Measurements from ENCODE around the gene SGK1.

The SGK1 gene

DNA sequence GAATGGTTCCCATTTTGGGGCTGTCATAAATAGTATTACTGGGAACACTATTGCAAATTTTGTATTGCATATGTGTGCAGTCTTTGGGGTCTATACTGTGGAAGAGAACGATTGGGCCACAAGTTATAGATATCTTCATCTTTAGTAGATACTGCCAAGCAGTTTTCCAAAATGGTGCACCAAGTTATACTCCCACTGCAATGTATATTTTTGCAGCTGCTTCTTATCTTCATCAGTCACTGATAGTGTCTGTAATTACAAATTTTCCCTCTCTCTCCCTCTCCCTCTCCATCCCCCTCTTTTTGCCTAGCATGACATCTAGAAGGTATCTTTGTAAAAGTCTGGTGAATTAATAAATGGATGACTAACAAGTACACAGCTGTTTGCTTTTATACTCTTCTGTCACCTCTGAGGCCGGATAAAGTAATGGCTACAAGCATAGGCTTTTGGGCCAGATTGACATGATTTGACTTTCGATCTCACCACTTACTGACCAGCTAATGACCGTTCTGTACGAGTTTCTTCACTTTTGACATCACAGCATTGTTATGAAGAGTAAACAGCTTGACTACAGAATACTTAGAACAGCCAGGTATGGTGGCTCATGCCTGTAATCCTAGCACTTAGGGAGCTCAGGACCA, 152.2 kb downstream of the SGK1 start:
- DNase-seq = no peak

- no peak for DNase-seq
Measured at GRCh38 chr6:134164300-134164699, 153.6 kb downstream of the SGK1 start.

GRCh38 chr6:134162932-134163331, 155.0 kb downstream of the SGK1 start:
- no peak for DNase-seq

DNA sequence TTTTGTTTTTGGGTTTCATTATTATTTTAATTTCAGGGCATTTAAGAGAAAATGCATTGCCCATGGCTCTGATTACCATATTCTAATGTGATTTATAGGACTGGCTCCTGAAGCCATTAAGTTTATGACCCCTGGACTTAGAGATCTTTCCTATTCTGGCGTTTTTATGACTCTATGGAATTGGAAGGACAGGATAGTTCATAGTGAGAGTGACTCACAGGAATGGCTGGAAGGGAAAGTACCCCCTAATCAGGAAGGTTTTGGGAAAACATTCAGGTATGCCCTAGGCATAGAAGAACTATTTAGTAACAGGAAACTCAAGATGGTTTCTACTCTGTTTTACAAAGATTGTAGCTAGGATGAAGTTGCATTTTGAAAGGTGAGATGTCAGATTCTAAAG, 156.9 kb downstream of the SGK1 start:
- no peak for DNase-seq

DNA sequence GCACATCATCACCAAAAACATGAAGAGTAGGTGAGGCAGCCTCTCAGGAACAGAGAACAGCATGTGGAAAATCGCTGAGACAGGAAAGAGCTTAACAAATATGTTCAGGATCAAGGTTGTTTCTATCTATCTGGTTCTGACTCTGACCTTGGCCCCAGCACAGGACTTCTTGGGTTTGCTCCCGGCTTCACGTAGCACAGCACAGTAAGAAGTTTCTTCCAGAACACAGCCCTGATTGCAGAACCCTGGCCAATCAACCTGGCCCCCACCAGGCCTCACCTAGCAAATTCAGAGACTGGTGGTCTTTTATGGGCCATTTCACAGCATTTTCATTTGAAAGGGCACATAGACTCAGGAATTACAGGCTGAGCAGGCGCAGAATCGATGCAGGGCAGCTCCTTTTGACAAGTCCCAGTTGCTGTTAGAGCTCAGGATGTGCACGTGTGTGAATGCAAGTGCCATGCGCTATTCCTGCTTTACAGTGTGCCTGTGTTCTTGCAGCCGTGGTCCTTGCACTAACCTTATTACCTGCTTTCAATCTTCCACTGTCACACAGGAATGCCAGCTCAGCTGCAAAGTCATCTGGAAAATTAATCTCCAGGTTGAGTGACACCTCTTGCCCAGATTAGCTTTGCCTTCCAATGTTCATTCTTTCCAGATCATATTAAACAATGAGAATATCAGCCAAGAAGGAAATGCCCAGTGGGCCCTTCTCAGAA, 165.0 kb downstream of the SGK1 start:
- DNase-seq = no peak

DNA sequence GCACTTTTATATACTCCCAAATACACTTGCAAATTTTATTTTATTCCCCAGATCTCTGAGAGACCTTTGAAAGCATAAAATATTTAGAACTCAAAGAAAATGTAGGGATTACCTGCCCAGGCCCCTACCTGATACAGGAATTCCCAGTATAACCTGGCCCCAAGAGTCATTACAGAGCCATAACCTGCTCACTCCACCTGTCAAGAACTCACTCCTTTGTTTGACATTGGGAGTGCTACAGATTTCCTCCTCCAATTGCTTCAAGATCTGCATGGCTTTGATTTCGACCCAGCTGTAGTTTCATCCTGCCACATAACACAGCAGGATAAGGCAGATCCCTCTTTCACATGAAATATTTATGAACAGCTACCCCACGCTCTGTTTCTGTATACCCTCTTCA, 169.3 kb downstream of the SGK1 start:
- no peak for DNase-seq

GRCh38 chr6:134147034-134147533, 170.8 kb downstream of the SGK1 start:
- DNase-seq = no peak

- no peak for DNase-seq
Measured at GRCh38 chr6:134146268-134147033, 171.5 kb downstream of the SGK1 start.

GRCh38 chr6:134145786-134146185, 172.1 kb downstream of the SGK1 start:
- no peak for DNase-seq

DNA sequence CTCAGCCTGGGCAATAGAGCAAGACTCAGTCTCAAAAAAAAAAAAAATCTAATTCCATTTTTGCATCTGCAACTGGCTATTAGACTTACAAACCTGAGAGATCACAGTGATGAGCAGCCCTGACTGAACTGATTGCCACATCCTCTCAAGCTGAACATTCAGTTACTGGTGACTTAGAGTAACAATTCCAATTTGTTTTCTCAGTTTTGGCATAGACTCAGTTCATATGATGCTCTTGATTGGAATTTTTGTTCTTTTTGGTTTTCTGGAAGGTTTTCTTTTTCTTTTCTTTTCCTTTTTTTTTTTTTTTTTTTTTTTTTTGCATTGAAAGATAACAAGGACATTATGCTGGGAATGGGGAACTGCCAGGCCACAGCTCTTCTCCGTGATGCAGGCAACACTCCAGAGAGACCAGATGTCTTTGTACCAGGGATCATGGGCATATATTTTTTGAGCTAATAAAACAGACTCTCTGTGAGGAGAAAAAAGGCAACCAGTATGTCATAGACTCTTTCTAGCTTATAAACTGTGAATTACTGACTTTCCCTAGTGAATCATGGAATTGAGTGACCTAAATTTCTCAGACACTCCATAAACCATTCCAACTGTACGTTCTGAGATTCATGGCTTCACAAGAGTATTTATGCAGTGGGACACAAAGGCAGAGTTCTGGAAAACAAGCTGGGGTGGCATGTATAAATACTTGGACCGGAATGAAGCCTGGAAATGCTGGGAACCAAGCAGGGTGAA, 179.5 kb downstream of the SGK1 start:
- no peak for DNase-seq

DNA sequence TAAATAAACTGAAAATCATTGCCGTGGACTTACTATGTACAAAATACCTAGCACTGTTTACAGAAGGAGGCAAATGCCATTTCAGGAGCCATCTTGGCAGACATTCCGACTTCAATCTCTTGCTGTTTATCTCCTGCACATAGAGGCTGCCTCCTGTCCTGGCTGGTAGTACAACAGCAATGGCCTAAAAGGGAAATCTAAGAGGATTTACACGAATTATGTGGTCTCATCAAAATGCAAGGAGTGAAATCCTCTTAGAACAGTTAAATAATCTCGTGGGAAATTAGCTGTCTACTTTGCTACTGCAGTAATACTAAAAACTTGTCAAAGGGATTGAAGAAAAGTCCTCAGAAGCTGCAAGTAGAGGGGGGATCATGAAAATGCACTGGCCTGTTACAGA, 183.3 kb downstream of the SGK1 start:
- no peak for DNase-seq

GRCh38 chr6:134132494-134133141, 185.3 kb downstream of the SGK1 start:
- DNase-seq = no peak

- DNase-seq = no peak
Measured at GRCh38 chr6:134131530-134132139, 186.3 kb downstream of the SGK1 start.

DNA sequence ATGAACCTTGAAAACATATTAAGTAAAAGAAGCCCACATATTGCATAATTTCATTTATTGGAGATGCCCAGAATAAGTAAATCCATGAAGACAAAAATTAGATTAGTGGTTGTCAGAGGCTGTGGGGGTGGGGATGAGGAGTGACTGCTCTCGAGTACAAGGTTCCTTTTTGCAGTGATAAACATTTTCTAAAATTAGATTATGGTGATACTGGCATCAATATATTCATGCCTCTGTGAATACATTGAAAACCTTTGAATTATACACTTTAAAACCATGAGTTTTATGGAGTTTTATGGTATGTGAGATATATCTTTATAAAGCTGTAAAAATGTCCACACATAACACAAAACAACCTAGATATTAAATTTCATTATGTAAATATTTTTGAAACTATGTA, 189.8 kb downstream of the SGK1 start:
- no peak for DNase-seq

DNA sequence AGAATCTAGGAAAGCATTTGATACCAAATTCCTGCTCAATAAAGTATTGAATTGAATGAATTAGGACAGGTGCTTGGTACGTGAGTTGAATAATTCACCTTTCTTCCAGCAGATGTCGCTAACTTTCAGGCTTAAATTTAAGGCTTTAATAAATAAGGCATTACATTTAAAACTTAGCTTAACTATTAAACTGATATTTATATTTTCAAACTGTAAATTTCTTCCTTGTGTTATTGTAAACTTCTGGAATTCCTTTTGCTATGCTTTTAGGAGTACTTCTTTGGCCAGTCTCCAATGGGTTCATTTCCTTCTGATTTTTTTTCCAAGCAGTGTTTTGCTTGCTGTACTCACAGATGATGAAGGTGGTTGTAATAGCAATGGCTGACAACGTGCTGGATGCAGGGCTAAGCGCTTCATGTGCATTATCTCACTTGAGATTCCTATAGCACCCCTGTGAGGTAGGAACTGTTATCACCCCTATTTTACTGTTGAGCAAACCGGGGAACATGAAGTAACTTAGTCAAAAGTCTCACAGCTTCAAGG, 194.2 kb downstream of the SGK1 start:
- DNase-seq = no peak

GRCh38 chr6:134122775-134123174, 195.1 kb downstream of the SGK1 start:
- DNase-seq = no peak

GRCh38 chr6:134119486-134119885, 198.4 kb downstream of the SGK1 start:
- no peak for DNase-seq
